Stimulated activated CD8-positive, alpha-beta memory T cell treated with anti-CD3 and anti-CD28 coated beads, Interleukin-15, amount 100 ng/mL, for 48 hours (primary cell): ENCODE results near the gene PAM.

Source experiments
- DNase-seq, 2 donors: peaks; one replicate each; pipeline ENCODE4 v3.0.0-alpha.2; 2020; ENCODE audit warnings: low read depth in 2 of 2

The PAM gene

DNA sequence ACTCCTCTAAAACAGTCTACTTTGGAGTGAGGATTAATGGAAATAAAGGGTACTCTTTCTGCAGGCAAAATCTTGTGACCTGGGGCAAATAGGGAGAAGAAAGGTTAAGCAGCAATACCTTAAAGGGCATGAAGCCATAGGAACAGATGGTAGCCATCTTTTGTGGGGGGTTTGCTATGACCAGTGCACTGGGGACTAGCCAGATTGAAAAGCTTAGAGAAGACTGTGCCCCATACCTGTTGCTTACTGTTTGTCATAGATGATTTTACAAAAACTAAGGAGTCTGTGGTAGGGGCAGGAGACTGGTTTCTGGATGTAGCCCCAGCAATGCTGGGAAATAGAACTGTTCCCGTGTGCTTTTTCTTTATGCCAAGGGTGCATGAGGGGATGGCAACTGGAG lies 58.6 kb downstream of the PAM start:
- DNase-seq, result no peak

DNA sequence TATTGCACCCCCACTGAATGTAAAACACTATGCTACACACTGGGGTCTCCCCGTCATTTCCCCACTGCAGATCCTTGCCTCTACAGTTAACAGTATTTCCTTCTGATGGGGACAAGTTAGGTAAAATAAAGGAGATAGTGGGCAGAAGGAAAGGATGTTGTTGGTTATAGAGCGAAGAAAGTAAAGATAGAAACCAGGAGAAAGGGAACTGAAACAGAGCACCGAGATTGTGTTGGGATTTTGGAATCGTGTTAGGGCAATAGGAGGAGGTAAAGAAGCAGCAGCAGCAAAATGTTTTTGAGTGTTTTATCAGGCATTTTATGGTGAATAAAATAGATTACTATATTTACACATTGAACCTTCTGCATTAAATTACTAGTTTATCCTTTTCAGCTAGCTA lies 60.0 kb downstream of the PAM start:
- DNase-seq, result no peak

DNA sequence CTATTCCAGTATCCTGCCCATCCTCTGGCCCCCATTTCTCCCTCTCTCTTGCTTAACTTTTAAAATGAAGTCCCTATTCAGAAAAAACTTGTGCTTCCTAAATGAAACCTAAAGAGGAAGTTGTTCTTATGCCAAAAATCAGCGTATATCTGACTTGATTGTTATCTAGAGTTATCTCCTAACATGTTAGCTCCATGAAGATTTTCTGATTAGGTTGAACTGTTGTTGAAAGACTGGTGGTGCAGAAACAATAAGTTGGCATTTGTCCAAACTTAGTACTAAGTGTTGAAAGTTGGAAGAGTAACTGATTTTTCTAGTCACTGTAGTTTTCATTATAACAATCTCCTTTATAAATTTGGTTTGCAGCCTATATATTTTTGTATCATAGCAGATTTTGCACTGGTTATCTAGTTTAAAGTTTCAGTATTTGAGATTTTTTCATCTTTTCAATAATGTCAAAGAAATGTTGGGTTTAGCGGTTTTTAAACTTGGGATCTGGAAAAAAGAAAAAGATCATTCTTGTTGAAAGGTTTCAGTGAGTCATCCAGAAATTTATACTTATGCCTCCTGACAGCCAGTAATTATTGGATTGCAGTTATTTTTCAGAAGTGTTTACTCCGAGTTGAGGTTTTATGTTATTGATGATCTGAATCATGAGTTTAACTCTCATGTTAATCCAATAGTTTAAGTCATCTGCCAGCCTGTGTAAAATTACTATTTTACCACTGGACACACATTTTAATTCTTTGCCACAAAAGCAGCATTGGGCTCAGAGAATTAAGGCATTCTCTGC lies 60.6 kb downstream of the PAM start:
- DNase-seq, result no peak

DNA sequence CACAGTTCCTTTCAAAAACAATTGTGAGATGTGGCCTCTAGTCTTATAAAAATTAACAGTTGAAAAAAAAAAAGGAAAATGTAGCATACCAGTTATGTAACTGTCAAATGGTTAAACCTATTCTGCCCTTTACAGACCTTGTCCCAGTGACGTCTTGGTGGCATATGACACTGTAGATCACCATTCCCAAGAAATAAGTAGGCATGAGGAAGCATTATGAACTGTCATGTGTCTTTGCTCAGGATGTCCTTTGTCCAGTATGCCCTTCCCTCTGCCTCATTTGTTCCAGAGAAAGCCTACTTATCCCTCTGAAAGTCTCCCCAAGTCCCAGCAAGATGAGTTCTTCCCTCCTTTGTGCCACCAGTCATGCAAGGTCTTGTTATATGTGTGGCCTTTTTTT lies 63.2 kb downstream of the PAM start:
- DNase-seq, result no peak

- no peak for DNase-seq
These were observed 63.8 kb downstream of the PAM start for GRCh38 chr5:102818934-102819333.

GRCh38 chr5:102819634-102820033 lies 64.5 kb downstream of the PAM start:
- no peak for DNase-seq

- no peak for DNase-seq
These were observed 68.4 kb downstream of the PAM start for GRCh38 chr5:102823441-102823874.

- DNase-seq, result no peak
These were observed 71.5 kb downstream of the PAM start for GRCh38 chr5:102826629-102827028.

DNA sequence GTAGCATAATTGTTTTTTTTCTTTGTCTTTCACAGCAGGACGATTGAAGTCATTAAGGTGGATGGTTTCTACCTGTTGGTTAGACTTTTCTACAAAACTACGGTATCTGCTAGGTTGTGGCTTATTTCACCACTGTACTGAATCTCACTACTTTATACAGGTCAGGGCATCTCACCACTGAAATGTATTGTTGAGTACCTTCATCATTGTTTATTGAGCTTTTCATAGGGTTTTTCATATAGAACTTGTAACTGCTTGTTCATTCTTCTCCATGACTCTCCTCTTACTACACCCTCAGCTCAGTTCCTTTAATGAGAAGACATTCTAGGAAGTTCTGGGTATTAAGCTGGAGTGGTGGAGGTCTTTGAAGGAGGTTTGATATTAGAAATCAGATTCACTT lies 75.1 kb downstream of the PAM start:
- no peak for DNase-seq

- DNase-seq, result no peak
These were observed 77.3 kb downstream of the PAM start for GRCh38 chr5:102832445-102832844.

GRCh38 chr5:102833146-102833545 lies 78.0 kb downstream of the PAM start:
- DNase-seq, result no peak

- DNase-seq, result no peak
These were observed 79.4 kb downstream of the PAM start for GRCh38 chr5:102834438-102834964.

DNA sequence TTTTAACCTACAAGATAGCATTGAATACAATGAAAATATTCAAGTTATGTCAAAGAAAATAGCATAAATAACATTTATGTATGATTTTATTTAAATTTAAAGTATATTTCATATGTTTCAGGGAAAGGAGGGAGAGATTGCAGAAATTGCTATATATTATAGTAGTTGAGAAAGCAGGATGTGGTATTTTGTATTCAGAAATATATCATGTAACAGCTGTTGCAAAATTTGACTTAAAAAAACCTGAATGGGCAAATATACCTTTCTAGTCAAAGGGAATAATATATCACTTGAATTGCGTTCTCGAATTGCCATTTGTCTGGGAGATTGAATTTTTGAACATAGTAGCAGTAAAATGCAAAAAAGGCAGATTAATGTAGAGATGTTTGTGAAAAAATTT lies 80.6 kb downstream of the PAM start:
- no peak for DNase-seq

- no peak for DNase-seq
These were observed 85.9 kb downstream of the PAM start for GRCh38 chr5:102841021-102841420.

DNA sequence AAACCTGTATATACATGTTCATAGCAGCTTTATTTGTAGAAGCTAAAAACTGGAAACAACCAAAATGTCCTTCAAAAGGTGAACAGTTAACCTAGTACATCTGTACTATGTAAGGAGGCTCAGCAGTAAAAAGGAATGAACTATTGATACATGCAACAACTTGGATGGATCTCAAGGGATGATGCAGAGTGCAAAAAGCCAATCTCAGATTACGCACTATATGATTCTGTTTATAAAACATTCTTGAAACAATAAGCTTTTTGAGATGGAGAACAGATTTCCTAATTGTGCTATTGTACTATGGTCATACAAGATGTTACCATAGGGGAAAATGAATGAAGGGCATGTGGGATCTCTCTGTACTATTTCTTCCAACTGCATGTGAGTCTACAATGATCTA lies 88.9 kb downstream of the PAM start:
- DNase-seq, result no peak

DNA sequence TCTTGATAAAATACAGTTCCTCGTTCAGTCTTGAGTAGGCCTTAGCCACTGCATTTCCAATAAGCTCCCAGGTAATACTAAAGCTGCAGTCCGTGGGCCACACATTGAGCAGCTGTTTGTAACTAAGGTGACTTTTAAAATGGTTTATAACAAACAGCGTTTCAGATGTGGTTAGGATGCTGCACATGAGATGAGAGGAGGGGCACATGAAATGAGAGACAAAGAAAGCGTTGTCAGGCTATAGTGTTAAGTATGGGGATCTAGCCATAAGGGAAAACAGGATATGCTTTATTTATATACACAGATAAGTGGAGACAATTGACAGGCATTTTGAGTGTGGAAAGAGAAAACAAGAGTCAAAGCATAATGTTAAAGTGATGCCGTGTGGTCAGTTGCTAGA lies 89.9 kb downstream of the PAM start:
- DNase-seq, result no peak

DNA sequence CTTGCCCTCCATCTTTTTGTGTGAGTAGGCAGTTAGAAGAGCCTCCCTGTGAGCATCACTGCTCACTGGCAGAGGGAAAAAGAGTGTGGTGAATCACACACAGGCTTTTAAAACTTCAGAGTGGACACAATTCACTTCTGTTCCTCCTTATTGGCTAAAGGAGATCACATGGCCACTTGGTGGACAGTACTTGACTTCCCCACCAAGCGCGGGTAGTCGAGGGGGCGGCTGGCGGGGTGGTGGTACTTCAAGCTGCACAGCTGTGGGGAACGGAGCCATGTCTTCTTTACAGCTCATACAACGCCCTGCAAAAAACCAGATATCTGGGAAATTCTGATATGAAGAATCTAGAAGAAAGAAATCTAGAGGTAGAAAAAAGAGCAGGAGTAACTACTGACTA lies 95.4 kb downstream of the PAM start:
- DNase-seq, result no peak

DNA sequence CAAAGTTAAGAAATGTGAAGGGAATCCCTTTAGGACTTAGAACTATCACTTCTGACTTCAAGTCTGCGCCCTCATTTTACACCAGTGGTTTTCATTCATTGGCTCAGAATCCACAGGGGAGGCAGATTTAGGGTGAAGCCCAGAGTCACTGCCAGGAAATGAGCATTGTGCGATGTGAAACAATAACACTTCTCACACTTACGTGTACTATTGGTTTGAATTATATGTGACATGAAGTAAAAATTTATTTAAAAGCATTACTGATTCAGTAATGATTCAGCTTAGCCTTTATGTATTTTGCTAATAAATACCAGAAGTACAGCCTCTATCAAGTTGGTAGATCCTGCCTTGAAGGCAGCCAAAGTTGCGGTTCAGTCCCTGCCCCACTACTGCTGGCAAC lies 98.6 kb downstream of the PAM start:
- no peak for DNase-seq

DNA sequence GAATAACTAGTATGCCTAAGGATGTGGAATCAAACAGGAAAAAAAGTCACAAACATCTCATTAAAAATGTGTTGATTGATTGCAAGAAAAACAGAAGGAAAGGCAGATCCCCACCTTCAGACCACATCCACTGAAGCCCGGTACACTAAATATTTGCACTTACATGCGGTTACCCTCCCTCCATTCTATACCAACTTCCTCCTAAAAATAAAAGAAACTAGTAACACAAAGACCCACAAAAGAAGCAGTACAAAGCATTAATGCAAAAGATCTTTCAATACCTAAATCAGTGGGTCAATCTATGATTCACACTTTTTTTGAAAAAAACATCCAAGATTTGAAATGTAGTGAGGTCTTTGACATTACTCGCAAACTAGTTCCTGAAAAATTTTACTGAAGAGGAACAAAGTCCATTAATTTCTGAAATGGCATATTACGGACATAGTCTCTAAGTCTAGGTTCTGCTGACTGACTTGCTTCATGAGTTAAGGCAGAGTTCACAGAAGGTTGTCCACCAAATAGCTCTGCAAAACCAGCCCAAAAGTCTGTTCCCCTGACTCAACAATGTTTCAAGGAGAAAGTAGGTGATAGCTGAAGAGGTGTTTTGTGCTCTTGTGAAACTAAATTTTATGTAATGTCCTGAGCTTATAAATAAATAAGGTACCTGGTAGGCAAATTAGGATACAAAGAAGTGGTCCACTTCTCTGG lies 100.7 kb downstream of the PAM start:
- no peak for DNase-seq

DNA sequence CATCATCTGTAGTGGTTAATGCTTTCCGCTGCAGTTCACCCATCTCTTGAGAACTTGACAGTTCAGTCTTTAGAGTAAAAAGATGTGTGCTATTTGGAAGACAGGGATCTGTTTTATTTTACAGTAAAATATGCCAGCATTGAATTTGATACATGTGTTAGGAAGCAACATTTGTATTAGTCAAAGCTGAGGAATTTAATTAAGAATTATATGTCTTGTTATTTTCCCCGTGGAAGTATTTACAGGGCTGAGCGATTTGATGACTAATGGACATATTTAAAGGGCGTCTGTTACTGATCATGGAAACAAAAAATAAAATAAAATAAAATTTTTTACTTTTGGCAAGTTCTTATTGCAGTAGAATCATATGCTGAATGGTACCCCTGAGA lies 101.3 kb downstream of the PAM start:
- DNase-seq, result no peak

DNA sequence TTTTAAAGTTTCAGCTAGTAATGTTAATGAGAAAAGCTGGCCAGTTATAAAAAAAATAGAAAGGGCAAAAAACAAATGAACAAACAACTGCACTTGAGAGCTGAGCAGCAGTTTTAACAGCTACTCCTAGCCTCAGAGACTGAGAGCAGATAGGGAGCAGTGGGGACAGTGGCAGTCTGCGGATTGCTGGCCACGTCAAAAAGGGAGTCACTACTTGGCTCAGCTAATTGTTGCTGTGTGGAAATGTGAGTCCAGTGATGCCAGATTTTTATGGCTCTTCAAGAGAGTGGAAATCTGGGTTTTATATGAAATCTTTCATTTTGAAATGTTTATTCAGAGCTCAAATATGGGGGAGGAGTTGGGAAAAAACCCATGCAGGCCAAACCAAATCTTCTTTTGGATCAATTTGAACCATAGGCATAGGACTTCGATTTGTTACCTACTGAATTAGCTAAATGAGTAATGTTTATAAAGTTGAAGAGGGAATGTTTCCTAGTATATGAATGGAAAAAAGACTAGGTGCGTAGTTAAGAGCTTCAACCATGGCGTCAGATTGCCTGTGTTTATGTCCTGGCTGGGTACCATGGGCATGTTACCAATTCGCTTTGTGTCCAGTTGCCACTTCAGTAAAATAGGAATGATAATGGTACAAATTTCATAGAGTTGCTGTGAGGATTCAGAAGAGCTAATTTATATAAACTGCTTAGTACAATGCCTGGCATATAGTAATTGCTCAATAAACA lies 102.1 kb downstream of the PAM start:
- no peak for DNase-seq

DNA sequence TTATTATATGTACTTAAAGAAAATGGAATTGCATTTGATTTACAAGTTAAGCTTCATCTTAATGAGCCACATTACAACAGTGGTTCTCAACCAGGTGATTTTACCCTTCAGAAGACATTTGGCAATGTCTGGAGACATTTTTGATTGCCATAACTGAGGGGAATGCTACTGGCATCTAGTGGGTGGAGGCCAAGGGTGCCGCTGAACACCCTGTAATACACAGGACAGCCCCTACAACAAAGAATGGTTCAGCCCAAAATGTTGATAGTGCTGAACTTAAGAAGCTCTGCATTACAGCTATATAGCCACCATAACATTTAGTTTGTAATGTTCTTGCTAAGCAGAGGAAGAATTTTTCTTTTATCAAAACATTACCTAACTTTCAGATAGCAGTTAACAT lies 103.1 kb downstream of the PAM start:
- DNase-seq, result no peak

GRCh38 chr5:102858808-102859207 lies 103.7 kb downstream of the PAM start:
- DNase-seq, result no peak
